Stimulated activated CD8-positive, alpha-beta memory T cell treated with anti-CD3 and anti-CD28 coated beads, Interleukin-4, amount 100 ng/mL, for 1 hour (primary cell): ENCODE data around the gene TMOD2.

Source experiments
- DNase-seq, 2 donors: peaks; one replicate each; pipeline ENCODE4 v3.0.0-alpha.2; 2020; ENCODE audit warnings: low read depth in 2 of 2, low spot score in 1 of 2

TMOD2 gene

GRCh38 chr15:51735228-51736010 lies 16.0 kb upstream of the TMOD2 start:
- no peak for DNase-seq

GRCh38 chr15:51736069-51736468 lies 15.3 kb upstream of the TMOD2 start:
- no peak for DNase-seq

GRCh38 chr15:51736751-51737521 lies 14.5 kb upstream of the TMOD2 start:
- peak in 1 of 2 donors; percentile 27 for DNase-seq

- peak in 1 of 2 donors; percentile 52 for DNase-seq
Observed at GRCh38 chr15:51737522-51738305, 13.7 kb upstream of the TMOD2 start, which contains the start of gene LYSMD2. LYSMD2 (minus strand) TSS chr15:51737655; CDS start chr15:51737622, 33 bp downstream.

- DNase-seq: no peak
Observed at GRCh38 chr15:51738553-51738952, 12.8 kb upstream of the TMOD2 start.

GRCh38 chr15:51739061-51739712 lies 12.2 kb upstream of the TMOD2 start:
- no peak for DNase-seq

GRCh38 chr15:51749307-51749706 lies 2.1 kb upstream of the TMOD2 start:
- no peak for DNase-seq

GRCh38 chr15:51750186-51750585 lies 1.2 kb upstream of the TMOD2 start:
- DNase-seq: no peak

- no peak for DNase-seq
Observed at GRCh38 chr15:51751697-51752683, 593 bp downstream of the TMOD2 start.

- no peak for DNase-seq
Observed at GRCh38 chr15:51752888-51753287, 1.5 kb downstream of the TMOD2 start.

GRCh38 chr15:51754267-51754666 lies 2.9 kb downstream of the TMOD2 start:
- DNase-seq: no peak

- no peak for DNase-seq
Observed at GRCh38 chr15:51755790-51756189, 4.4 kb downstream of the TMOD2 start.

GRCh38 chr15:51756482-51756881 lies 5.1 kb downstream of the TMOD2 start:
- no peak for DNase-seq

- DNase-seq: no peak
Observed at GRCh38 chr15:51757450-51757849, 6.1 kb downstream of the TMOD2 start.

GRCh38 chr15:51758645-51759044 lies 7.2 kb downstream of the TMOD2 start:
- no peak for DNase-seq

GRCh38 chr15:51759557-51760070 lies 8.2 kb downstream of the TMOD2 start:
- DNase-seq: no peak

GRCh38 chr15:51760805-51761204 lies 9.4 kb downstream of the TMOD2 start:
- no peak for DNase-seq

GRCh38 chr15:51765751-51766150 lies 14.4 kb downstream of the TMOD2 start:
- no peak for DNase-seq

- no peak for DNase-seq
Observed at GRCh38 chr15:51766341-51766740, 14.9 kb downstream of the TMOD2 start.

GRCh38 chr15:51768018-51768417 lies 16.6 kb downstream of the TMOD2 start:
- no peak for DNase-seq
